CD14-positive monocyte (primary cell): ENCODE data around the gene PLPPR3. TPM values are rescaled to one million over a fixed set of nuclear protein-coding genes. Genes with fewer than 3 reads are reported as not detected.

Experiments
- DNase-seq, 3 donors: peaks; one replicate each; pipeline ENCODE4 v3.0.0-alpha.2; 2011 to 2022
- H2AFZ ChIP-seq: 2 replicates; pipeline ENCODE4 v1.6.0; 2012; ENCODE audit warnings: mild to moderate bottlenecking, low read depth, low read length, inconsistent platforms; ENCODE audit not compliant: insufficient read depth, poor library complexity, severe bottlenecking
- H3K27ac ChIP-seq, 2 donors: 1 replicate in 1 of 2; 2 replicates in 1 of 2; pipeline ENCODE4 v1.5.1; 2012 to 2013; ENCODE audit warnings: low read length in 2 of 2, control low read depth in 1 of 2, inconsistent platforms in 1 of 2, low read depth in 1 of 2, mild to moderate bottlenecking in 1 of 2
- H3K27me3 ChIP-seq, 2 donors: one replicate each; pipeline versions ENCODE4 v1.6.0 to v1.6.1; 2011 to 2013; ENCODE audit warnings: low read length in 2 of 2; ENCODE audit not compliant: control insufficient read depth in 2 of 2, insufficient read depth in 2 of 2
- H3K36me3 ChIP-seq, 2 donors: replicated peaks in 1 of 2; 1 replicate in 1 of 2; 2 replicates in 1 of 2; pipeline versions ENCODE4 v1.5.1 to v1.6.1; 2012 to 2013; ENCODE audit warnings: low read length in 2 of 2, control low read depth in 1 of 2, inconsistent platforms in 1 of 2, mild to moderate bottlenecking in 1 of 2; ENCODE audit not compliant: insufficient read depth in 2 of 2, control insufficient read depth in 1 of 2
- H3K4me1 ChIP-seq, 2 donors: 1 replicate in 1 of 2; 2 replicates in 1 of 2; pipeline versions ENCODE4 v1.5.1 to v1.6.1; 2012 to 2013; ENCODE audit warnings: low read length in 2 of 2, control low read depth in 1 of 2, inconsistent platforms in 1 of 2, mild to moderate bottlenecking in 1 of 2, moderate library complexity in 1 of 2; ENCODE audit not compliant: insufficient read depth in 2 of 2, control insufficient read depth in 1 of 2
- H3K4me2 ChIP-seq: replicated peaks from 2 replicates; pipeline ENCODE3; 2012; ENCODE audit warnings: low read length, moderate library complexity, mild to moderate bottlenecking; ENCODE audit not compliant: poor library complexity, severe bottlenecking; ENCODE audit errors: extremely low read depth
- H3K4me3 ChIP-seq, 3 experiments: fragments of 200-600 bp in 1 of 3; sonication (generic) in 1 of 3; replicated peaks in 1 of 3; 1 replicate in 2 of 3; 2 replicates in 1 of 3; pipeline ENCODE4 v1.5.1; 2011 to 2013; ENCODE audit warnings: low read length in 3 of 3, mild to moderate bottlenecking in 3 of 3, control low read depth in 2 of 3, low read depth in 2 of 3, inconsistent platforms in 1 of 3, moderate library complexity in 1 of 3
- H3K79me2 ChIP-seq: 2 replicates; pipeline ENCODE4 v1.6.0; 2012; ENCODE audit warnings: mild to moderate bottlenecking, control low read depth, inconsistent platforms, low read length, moderate library complexity; ENCODE audit not compliant: insufficient read depth
- H3K9ac ChIP-seq: 2 replicates; pipeline ENCODE4 v1.6.0; 2017; ENCODE audit warnings: low read length, mild to moderate bottlenecking; ENCODE audit not compliant: insufficient read depth, poor library complexity, severe bottlenecking
- H3K9me3 ChIP-seq, 2 donors: replicated peaks in 1 of 2; 1 replicate in 1 of 2; 2 replicates in 1 of 2; pipeline versions ENCODE4 v1.5.1 to v1.6.1; 2012 to 2013; ENCODE audit warnings: low read length in 2 of 2, control low read depth in 1 of 2; ENCODE audit not compliant: control insufficient read depth in 1 of 2, insufficient read depth in 1 of 2
- H4K20me1 ChIP-seq: 2 replicates; pipeline ENCODE4 v1.6.0; 2012; ENCODE audit warnings: mild to moderate bottlenecking, low read length, control low read depth, moderate library complexity; ENCODE audit not compliant: insufficient read depth
- H3K27ac Mint-ChIP-seq, 7 donors: one replicate each; pipeline ENCODE4 v1.8.0; 2020; ENCODE audit warnings: mild to moderate bottlenecking in 7 of 7, mixed read lengths in 7 of 7, moderate library complexity in 6 of 7, inconsistent platforms in 2 of 7
- H3K27me3 Mint-ChIP-seq, 3 donors: one replicate each; pipeline ENCODE4 v1.8.0; 2021 to 2022; ENCODE audit warnings: low read depth in 3 of 3, mild to moderate bottlenecking in 3 of 3, mixed read lengths in 3 of 3, moderate library complexity in 3 of 3, inconsistent platforms in 1 of 3
- H3K36me3 Mint-ChIP-seq, 2 donors: one replicate each; pipeline ENCODE4 v1.8.0; 2020; ENCODE audit warnings: mixed read lengths in 2 of 2, inconsistent platforms in 1 of 2, mild to moderate bottlenecking in 1 of 2
- H3K4me1 Mint-ChIP-seq: one replicate; pipeline ENCODE4 v1.8.0; 2020; ENCODE audit warnings: mild to moderate bottlenecking, mixed read lengths
- H3K4me3 Mint-ChIP-seq, 2 donors: one replicate each; pipeline ENCODE4 v1.8.0; 2020; ENCODE audit warnings: mild to moderate bottlenecking in 2 of 2, mixed read lengths in 2 of 2, moderate library complexity in 1 of 2
- H3K9me3 Mint-ChIP-seq, 7 donors: one replicate each; pipeline ENCODE4 v1.8.0; 2020 to 2022; ENCODE audit warnings: mixed read lengths in 7 of 7, mild to moderate bottlenecking in 6 of 7, moderate library complexity in 6 of 7, inconsistent platforms in 2 of 7
- CTCF ChIP-seq: fragments of 200-600 bp; IDR thresholded peaks from one replicate; pipeline ENCODE4 v1.8.0; 2022; ENCODE audit warnings: antibody characterized with exemption, mild to moderate bottlenecking
- WGBS: methylation state at CpG from one replicate; pipeline ENCODE4 v1.1.5; 2013; ENCODE audit warnings: missing lambda C conversion rate; ENCODE audit not compliant: insufficient coverage; 5-methylcytosine and 5-hydroxymethylcytosine counted together
- intact Hi-C, 2 donors: fragments of 100-400 bp; cut with micrococcal nuclease; formaldehyde crosslinking; loops; one replicate each; pipeline versions ENCODE4 v1.15.0 to v1.15.1; 2023
- polyA plus RNA-seq, 3 donors: library from polyadenylated mRNA; depleted of rRNA in 1 of 3; unstranded in 2 of 3; stranded (reverse) in 1 of 3; fragments of 300-500 nt in 2 of 3; fragments of >200 nt in 1 of 3; fragmentation: Illumina TruSeq in 2 of 3; gene quantifications; 1 replicate in 2 of 3; 2 replicates in 1 of 3; pipeline ENCODE4 v1.2.3, GENCODE V29; 2012 to 2021

Gene PLPPR3
- polyA plus RNA-seq, 3 donors: 1.2 TPM; not detected in 2

GRCh38 chr19:803686-804418 is 17.9 kb downstream of the PLPPR3 start:
- Mint-ChIP-seq H3K27ac (no peak overlapping the region), H3K36me3 (peaks cover 36 to 76% of the 10 kb centered on the region in 2 donors), H3K4me3 (no peak overlapping the region), H3K27me3 (no peaks in the 10 kb centered on the region), H3K4me1 (peaks cover 25% of the 10 kb centered on the region), H3K9me3 (no peaks in the 10 kb centered on the region)
- H3K4me3 ChIP-seq: no peak overlapping the region
- H3K79me2 ChIP-seq: peaks cover 100% of the 10 kb centered on the region
- H3K36me3 ChIP-seq: peaks cover 68 to 88% of the 10 kb centered on the region in 2 donors
- peaks cover 27 to 31% of the 10 kb centered on the region in 2 donors for H3K4me1 ChIP-seq
- WGBS: 96% methylated on average over 28 of the region's 31 CpGs
- intact Hi-C loops: no loop called here
- H3K27ac ChIP-seq: no peak overlapping the region
- H2AFZ ChIP-seq: no peak overlapping the region
- H3K9ac ChIP-seq: no peak overlapping the region
- no peak overlapping the region for H3K4me2 ChIP-seq
- TF ChIP-seq CTCF: no peak
- H3K27me3 ChIP-seq: no peaks in the 10 kb centered on the region
- peaks cover 100% of the 10 kb centered on the region for H4K20me1 ChIP-seq
- no peaks in the 10 kb centered on the region for H3K9me3 ChIP-seq
- no peak for DNase-seq

- 96% methylated on average over 15 of the region's 17 CpGs for WGBS
- Histone ChIP-seq H2AFZ (no peak overlapping the region), H3K4me2 (no peak overlapping the region), H3K4me1 (peaks cover 33 to 39% of the 10 kb centered on the region in 2 donors), H3K4me3 (no peak overlapping the region), H3K27ac (no peak overlapping the region), H3K27me3 (no peaks in the 10 kb centered on the region), H3K9ac (no peak overlapping the region), H4K20me1 (peaks cover 100% of the 10 kb centered on the region), H3K79me2 (peaks cover 100% of the 10 kb centered on the region), H3K36me3 (peaks cover 61 to 81% of the 10 kb centered on the region in 2 donors), H3K9me3 (no peaks in the 10 kb centered on the region)
- Mint-ChIP-seq H3K27ac (peak overlapping the region in 2 of 7 donors; percentile 16 to 71), H3K36me3 (peaks cover 34 to 70% of the 10 kb centered on the region in 2 donors), H3K27me3 (no peaks in the 10 kb centered on the region), H3K4me3 (no peak overlapping the region), H3K4me1 (peaks cover 28% of the 10 kb centered on the region), H3K9me3 (no peaks in the 10 kb centered on the region)
- DNase-seq: no peak
- TF ChIP-seq CTCF: no peak
- intact Hi-C loops: no loop called here
Measured at GRCh38 chr19:803099-803561, 18.6 kb downstream of the PLPPR3 start.
